ENCODE measurements around the gene LMO7.
"Not testable (repeated sequence)": the region's sequence is repeated elsewhere in the genome, so short reads cannot be mapped to it uniquely, and the experiment has no call there.

The LMO7 gene

DNA sequence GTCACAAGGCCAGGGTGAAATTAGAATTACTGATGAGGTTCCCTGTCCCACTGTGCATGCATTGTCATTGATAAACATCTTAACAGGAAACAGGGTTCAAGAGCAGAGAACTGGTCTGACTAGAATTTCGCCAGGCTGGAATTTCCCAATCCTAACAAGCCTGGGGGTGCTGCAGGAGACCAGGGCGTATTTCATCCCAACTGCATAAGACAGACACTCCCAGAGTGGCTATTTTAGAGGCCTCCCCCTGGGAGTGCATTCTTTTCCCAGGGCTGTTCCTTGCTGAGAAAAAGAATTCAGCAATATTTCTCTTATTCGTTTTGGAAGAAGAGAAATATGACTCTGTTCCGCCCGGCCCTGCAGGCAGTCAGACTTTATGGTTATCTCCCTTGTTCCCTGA is 144.0 kb downstream of the LMO7 start:
- not testable (repeated sequence) for DNase-seq

DNA sequence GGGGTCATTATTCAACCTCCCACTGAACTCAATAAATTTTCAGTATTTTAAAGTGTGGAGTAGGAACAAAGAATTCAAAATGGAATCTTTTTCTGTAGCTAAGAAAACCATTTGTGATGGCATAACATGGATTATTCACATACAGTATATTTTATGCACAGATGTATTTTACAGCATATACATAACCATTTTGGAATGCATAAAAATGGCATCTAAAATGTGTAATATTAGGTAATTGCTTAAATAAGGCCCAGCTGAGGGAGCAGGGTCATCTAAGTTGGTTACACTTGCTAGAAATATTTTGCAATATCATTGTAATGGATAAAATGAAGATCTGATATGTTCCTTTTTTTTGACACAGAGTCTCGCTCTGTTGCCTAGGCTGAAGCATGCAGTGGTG is 146.9 kb downstream of the LMO7 start:
- no peak for DNase-seq

DNA sequence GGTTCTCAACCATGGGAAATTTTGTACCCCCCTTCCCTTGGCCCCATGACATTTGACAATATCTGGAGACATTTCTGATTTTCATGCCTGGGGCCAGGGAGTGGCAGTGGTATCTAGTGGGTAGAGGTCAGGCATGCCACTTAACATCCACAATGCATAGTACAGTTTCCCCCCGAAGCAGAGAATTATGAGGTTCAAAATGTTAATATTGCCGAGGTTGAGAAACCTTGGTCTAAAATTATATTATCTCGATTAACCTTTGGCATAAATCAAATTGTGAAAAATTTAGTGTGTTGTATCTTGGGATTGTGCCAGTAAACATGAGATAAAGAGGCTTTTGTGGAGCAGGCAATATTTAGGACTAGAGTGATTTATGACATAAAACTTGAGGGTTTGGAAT is 147.9 kb downstream of the LMO7 start:
- no peak for DNase-seq

DNA sequence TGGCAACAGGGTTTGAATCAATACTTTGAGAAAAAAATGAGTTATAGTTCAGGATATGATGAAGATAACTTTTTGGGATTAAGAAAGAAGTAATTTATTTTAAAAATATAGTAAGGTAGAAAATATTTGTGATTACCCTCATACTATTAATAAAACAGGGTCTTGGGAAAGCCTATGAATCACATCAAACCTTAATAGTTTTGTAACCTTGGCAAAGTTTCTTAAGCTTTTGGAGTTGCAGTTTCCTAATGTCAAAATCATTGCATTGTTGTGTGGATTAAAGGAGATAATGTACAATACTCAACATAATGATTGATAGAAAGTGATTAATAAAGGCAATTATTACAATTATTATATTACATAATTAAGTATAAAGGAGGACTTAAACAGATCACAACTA is 149.0 kb downstream of the LMO7 start:
- no peak for DNase-seq

DNA sequence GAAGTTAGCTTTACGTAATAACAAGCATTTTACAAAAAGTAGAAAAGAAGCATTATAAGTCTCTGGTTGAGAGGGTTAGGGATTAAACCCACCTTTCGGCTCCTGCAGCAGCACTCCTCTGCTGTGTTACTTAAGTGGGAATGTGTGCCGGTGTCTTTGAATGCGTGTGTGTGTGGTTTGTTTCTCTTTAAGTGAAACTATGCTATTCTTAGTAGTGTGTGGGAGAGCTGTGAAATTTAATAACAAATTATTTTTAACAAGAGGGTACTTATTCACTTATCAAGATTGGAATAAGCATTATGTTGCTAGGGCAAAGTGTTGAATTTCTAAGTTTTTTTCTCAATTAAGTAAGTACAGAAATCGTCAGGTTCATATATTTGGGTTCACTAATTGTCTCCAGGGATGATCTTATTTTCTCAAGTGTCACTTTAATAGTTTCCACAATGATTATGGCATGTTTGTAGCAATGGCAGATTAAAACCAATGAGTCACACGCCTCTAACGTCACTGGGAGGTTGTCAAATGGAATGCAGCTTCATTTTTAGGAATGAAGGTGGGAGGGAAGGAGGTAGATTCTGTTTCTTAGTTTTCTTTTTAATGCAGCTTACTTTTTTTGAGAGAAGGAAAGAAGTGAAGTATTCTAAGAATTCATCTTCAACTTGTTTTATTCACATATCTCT is 151.3 kb downstream of the LMO7 start:
- no peak for DNase-seq

DNA sequence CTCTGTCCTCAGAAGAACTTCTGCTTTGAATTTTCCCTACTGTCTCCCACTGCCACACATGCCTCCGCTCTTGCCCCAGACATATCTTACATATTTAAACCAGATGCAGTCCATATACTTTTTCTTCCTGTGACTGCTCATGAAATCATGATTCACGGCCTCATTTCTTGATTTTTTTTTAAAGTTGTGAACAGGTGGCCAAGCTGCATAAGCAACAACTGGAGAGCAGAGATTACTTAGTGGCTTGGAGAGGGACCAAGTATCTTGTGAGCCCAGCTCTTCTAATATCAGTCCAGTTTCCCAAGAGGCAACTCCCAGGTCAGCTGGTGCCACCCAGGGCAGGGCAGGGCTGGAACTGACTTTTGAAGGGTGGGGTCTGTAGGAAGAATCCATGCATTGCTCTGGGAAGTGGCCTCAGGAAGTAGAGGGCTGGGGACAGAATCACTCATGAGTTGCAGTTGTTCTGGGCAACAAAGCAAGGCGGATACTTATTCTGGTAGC is 152.4 kb downstream of the LMO7 start:
- DNase-seq: no peak

DNA sequence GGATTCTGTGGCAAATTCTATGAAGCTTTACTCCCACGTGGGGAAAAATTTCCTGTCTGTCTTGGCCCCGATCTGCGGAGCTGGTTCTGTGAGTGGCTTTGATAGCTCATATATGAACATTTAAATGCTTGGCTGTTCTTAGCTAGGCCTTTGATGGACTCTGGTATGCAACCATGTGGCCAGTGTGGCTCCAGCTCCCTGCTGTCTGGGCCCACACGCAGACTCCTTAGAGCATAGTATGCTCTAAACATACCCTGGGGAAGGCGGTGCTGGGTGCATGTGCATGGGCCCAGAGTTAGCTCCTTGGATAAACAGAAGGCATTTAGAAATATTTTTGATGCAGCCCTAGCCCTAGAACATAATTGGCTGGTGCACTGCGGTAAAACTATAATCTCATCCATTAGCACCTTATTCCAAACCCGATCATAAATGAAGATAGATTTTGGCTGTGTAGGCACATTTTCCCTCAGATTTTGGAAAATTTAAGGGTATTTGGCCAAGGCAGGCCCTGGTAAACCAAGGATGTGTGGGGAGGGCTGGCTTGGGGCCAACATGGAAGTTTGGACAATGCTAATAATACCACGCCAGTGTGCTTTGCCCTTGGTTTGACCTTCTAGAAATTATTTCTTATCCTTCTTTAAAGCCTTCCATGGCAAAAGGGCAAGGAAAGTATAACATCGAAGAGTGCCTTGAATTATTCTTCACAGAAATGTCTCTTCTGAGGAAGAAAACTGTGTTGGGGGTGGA is 153.5 kb downstream of the LMO7 start:
- DNase-seq: no peak

DNA sequence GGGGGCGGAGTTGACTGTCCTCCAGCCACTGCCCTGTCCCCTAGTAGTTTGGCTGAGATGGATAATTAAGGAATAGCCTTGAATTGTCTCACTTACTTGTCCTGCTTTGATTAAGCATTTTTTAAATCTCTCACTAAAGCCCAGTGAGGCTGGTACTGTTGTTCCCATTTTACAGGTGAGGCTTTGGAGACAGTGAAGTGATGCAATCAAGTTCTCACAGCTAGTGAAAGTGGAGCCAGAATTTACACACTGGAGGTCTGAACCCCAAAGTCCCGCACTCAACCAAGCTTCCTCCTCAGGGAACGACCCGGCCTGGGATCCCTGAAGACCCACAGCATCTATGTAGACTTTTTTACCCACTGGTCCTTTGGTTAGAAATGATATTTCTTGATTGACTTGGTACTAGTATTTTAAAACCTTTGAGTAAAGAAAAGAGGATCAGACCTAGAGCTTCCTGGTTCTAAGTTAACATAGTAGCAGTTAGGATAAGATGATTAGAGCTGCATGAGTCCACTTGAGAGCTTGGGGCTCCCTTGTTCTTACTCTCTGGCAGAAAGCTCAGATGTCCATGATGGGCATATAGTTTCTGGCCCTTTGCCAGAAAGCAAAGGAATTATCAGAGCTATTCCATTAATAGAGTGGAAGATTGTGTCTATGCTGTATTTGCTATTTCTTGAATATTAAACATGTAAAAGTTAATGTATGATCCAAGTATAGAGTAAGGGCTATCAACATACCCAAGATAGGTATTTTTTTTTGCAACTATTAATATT is 154.3 kb downstream of the LMO7 start:
- no peak for DNase-seq

DNA sequence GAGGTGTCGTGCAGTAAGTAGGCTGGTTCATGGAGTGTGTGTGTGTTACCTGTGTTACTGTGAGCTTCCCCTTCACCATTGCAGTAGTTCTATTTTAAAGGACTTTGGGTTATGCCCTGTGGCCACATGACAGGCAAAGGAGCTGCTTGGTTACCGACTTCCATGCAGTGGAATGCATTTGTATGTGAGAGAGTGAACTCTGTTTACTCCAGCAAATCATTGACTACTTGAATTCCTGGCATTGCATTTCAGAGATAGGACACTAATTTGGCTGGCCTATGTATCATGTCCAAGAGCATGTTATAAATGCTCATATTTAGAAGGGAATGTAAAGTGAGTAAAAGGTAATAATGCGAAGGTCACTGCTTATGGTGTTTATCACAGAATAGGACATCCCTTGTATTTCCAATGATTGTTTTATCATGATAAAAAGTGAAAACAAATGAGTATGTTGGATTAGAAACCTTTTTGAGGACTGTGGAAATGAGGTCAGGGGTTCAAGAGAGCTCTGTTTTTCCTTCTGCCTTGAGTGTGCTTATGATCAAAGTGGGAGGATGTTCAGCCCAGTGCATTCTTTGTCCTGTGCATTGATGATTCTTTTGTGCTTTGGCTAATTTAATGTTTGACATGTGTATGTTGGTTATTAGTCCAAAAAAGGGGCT is 156.5 kb downstream of the LMO7 start:
- DNase-seq: no peak

DNA sequence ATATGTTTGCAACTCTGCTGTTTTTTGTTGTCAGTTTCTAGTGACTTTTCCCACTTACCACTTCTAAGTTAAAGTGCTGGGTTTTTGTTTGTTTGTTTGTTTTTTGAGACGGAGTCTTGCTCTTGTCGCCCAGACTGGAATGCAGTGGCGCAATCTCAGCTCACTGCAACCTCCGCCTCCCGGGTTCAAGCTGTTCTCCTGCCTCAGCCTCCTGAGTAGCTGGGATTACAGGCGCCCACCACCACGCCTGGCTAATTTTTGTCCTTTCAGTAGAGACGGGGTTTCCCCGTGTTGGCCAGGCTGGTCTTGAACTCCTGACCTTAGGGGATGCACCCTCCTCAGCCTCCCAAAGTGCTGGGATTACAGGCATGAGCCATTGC is 157.0 kb downstream of the LMO7 start:
- DNase-seq: not testable (repeated sequence)

DNA sequence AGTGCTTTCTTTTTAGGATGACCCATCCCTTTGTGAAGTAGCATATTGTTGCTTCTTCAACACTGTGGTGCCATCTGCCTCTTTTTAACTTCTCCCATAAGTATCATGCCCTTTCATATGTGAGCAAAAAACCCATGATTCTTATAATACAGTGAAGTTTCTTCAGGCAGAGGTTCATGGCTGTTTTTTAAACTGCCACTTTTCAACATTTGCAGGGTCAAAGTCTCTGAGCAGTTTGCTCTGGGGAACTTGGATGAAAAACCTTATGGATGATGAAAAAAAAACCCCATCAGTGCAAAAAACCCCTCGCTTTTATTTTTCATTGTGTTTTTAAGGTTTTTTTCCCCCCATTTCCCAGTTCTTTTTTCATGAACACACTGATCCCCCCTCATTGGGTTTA is 158.5 kb downstream of the LMO7 start:
- no peak for DNase-seq

DNA sequence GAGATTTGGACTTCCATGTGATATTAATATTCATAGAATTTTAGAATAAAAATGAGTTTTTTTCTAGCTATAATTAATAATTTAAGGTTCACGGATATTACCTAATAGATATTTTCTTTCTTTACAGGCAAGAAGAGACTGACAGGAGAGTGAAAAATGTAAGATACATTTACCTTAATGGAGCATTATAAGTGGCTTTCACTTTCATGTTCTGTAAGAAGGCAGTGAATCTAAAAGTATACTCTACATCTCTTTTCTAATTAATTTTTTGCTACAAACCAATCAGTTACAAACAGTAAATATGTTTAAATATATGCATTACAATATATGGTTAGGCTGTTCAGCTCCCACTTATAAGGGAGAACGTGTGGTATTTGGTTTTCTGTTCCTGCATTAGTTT is 159.1 kb downstream of the LMO7 start:
- no peak for DNase-seq

DNA sequence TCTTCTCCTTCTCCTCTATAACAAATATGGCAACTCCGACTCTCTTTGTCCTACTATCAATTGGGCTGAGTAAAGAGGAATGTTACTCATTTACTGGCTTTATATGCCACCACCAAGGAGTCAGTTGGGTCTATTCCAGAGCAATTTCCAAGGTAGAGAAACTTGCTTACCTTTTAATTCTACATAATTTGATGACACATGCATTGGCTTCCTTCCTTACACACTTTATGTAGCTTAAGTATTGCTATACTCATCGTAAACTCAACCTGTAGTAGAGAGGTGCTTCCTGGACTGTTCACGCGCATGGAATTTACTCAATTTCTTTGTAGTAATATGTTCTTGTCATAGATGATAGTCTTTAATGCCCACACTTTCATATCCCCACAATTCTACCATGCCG is 160.7 kb downstream of the LMO7 start:
- DNase-seq: no peak

DNA sequence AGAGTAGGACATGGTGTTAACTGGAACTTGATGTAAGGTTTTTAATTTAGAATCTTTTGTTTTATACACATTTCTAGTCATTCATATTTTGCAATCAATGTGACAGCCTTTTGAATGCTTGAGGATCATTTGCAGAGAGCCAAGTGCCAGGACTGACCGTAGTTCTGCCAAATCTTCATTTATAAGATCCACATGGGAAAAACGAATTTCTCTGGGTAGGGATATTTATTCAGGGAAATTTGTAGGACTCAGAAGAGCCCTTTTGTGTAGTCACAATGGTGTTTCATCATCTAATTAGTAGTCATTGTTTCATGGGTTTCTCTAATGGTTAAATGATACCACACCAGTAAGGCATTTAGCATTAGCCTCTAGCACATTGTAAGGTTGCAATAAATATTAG is 161.1 kb downstream of the LMO7 start:
- no peak for DNase-seq

DNA sequence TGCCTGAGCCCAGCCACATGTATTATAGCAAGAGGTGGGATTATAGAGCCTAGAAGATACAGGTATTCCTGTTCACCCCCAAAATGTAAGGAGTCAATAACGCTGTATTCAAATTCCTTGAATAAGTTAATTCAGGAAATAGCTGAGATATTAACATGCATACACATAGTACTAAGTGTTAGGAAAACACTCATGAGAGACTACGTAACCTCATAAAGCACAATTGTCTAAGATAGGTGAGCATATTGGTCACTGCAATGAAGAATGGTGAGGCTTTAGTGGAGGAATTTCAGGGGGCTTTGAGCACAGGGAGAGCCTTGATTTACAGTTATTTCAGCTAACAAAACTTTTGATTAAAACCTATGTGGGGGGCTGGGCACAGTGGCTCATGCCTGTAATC is 161.6 kb downstream of the LMO7 start:
- DNase-seq: no peak

DNA sequence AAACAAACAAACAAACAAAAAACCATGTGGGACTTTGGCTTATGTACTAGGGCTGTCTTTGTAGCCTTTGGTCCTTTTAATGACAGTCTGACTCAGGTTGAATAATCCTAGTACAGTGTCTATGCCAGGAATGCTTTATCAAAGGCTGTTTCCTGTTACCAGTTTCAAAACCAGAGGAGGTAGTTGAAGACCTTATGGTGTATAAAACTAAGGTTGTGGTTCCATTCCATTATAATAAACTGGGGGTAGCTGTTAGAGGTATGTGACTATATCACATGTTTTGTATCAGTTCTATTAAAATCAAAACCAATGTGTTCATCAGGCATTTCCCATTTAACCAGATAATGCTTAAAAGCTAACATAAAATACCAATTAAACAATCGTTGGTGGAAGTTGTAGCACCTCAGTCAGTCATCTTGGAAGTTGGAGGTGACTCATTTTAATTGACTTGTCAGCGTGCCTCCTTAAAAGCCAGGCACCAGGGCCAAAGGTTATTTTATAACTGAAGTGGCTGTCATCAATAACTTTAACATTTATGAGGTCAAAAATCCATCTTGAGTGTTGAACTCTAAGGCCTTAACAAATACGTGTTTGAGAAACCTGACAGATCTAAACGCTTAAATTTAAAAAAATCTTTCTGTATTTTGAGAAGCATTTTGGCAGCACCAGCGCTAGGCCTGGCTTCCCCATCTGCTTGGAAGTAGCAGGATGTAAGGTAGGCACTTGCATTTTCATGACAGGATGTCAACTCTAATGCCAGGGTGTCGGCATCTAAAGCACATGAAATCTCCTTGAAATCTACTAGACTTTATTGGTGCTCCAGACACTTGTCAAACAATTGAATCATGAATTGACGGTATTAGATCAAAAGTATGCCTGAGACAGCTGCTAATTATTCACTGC is 162.5 kb downstream of the LMO7 start:
- no peak for DNase-seq

DNA sequence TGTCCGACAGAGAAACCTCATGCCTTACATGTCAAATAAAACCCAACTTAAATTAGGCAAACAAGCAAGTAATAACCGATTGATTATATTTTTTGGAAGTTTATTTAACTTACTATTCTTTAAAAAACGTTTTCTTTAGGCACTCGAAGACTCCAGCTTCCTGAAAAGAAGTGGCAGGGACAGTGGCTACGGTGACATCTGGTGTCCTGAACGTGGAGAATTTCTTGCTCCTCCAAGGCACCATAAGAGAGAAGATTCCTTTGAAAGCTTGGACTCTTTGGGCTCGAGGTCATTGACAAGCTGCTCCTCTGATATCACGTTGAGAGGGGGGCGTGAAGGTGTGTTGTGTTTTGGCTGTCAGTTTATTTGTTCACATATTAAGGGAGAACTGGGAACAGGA is 164.4 kb downstream of the LMO7 start:
- DNase-seq: no peak

DNA sequence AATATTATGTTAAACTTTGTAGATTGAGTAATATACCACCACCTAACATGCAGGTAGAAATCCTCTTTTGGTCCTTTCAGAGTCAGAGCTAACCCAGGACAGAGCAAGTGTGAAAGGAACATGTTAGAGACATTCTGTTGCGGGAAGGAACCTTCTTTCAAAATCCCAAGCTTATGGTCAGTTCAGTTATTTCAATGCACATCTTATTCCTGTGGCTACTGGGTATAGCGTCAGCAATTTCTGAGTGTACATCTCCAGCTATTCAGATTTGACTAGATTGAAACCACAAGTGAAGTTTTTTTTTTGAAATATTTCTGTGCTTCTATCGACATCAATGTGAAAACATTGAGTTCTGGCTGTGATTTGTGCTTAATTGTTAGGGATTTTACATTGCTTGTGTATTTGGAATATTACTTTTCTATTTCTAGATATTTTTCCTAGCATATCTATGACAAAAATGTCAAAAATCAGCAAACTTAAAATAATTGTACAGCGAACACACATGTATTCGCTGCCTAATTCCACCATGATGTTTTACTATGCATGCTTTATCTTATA is 165.3 kb downstream of the LMO7 start:
- DNase-seq: no peak

DNA sequence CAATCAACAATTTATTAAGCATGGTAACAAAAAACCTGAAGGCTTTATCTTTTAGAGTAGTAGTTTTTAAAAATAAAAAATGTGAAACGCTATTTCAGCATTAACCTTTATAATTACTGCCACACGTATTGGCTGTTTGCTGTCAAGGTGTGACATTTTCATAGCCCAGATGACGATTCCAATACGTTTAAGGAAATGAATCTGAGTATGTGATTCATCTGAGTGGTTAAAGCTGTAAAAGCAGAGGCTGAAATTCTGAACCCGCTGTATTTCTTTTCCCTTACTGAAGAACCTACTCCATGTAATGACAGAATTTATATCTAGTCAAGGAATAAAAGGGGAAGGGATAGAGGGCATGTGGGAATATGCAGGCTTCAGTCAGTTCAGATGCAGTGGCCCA is 166.0 kb downstream of the LMO7 start:
- DNase-seq: no peak

DNA sequence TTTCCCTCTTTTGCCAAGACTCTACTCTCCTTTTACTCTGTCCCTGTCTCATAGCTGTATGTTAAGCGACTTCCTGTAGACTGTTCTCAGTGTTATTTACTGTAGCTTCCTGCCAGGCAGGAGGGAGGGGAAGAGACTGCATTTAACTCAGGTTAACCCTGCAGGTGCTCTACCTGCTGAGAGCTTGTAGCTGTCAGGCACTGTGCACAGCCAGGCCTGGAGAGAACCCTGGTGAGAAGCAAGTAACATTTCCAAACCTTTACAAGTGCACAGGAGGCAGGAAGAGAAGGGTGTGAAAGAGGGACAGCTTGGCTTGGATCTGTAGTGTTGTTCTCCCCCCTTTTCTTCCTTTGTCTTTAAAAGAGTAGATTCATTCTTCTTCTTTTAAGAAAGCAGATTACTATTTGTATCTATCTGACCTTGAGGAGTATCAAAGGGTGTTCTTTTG is 167.1 kb downstream of the LMO7 start:
- no peak for DNase-seq

DNA sequence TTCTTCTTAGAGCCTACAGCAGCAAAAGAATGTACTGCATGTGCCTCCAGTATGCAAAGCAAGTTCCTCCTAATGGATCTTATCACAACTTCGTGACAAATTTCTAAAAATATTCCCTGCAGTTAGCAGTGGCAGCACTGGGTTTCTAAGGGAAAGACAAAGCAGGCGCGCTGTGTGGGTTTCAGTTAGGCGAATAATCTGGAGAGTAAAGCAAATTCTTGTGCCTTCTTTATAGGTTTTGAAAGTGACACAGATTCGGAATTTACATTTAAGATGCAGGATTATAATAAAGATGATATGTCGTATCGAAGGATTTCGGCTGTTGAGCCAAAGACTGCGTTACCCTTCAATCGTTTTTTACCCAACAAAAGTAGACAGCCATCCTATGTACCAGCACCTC is 167.9 kb downstream of the LMO7 start:
- DNase-seq: no peak

DNA sequence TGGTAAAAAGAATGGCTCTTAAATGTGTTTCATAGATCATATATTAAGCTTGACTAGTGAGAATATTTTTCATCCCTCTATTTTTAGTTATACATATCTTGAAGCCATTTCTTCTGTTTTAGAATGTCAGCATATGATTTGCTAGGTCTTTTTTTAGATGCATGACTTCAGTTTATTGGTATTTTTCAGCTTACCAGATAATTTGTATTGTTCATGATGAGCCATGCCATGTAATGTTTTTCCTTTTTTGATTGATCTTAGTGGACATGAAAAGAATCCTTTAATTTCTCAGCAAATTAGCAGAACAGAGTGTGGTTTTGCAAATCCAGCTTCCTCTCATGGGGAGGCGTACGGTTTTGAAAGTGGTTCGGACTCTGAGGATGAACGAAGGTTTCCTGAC is 168.5 kb downstream of the LMO7 start:
- no peak for DNase-seq

All from NCI-H1930 (cell line).